Measurements from ENCODE around the gene SERPINB1.

Gene SERPINB1

DNA sequence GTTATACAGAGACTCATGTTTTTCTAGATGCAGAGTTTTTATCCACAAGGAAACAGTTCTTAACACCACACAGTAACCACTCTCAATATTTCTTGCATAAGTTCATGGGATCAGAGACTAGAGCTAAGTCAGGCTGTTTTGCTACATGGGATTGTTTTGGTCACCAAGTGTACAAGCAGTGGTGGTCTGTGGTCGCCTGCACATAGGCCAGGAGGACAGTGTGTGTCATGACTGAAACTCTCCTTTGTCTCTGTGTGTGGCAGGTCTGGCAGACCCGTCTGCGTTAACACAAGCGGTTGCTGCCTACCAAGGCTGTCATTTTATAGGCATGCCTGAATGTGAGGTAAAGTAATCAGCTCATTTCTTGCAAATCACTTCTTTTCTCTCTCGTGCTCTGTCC lies 57.6 kb downstream of the SERPINB1 start:
- no peak for DNase-seq (ENCODE audit: low read depth)
- TF ChIP-seq, protein P1, sequence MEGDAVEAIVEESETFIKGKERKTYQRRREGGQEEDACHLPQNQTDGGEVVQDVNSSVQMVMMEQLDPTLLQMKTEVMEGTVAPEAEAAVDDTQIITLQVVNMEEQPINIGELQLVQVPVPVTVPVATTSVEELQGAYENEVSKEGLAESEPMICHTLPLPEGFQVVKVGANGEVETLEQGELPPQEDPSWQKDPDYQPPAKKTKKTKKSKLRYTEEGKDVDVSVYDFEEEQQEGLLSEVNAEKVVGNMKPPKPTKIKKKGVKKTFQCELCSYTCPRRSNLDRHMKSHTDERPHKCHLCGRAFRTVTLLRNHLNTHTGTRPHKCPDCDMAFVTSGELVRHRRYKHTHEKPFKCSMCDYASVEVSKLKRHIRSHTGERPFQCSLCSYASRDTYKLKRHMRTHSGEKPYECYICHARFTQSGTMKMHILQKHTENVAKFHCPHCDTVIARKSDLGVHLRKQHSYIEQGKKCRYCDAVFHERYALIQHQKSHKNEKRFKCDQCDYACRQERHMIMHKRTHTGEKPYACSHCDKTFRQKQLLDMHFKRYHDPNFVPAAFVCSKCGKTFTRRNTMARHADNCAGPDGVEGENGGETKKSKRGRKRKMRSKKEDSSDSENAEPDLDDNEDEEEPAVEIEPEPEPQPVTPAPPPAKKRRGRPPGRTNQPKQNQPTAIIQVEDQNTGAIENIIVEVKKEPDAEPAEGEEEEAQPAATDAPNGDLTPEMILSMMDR (IDR thresholded peaks at IDR 0.05; ENCODE audit: insufficient read depth, low read depth, low read length, missing control alignments): no peak
- H3K4me3 ChIP-seq (ENCODE audit: low read length): no peak overlapping the region

DNA sequence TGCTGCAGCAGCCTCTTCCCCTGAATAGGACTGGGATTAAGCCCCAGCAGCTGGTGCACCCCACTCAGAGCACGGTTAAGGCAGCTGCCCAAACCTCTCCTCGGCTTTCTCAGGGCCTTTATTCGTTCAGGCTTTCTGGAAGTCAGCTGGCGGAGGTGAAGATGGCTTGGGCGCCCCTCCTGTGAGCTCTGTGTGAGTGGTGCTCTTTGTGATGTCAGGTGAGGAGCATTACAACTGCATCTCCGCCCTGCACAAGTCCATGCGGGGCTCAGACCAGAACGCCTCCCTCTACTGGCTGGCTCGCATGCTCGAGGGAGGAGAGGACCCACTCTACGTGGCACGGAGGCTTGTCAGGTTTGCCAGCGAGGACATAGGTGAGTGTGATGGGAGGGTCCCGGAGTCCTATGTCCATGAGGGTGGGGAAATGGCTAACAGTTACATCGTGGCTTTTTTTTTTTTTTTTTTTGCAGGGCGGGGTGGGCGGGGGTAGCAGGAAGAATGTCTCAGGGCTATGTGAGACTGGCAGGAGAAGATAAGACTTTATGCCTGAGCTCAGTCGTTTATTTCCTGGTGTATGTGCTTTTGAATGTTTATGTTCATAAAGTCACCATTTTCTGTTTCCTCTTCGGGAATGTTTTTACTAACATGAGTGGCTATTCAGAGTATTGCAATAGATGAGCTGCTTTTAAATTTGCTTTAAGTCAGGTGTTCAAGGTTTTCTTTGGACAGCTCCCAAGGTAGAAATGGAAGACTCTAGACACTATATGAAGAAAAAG lies 58.3 kb downstream of the SERPINB1 start:
- TF ChIP-seq, protein P1 (IDR thresholded peaks at IDR 0.05; ENCODE audit: insufficient read depth, low read depth, low read length, missing control alignments): peak; percentile 16
- no peak for DNase-seq (ENCODE audit: low read depth)
- no peak overlapping the region for H3K4me3 ChIP-seq (ENCODE audit: low read length)

DNA sequence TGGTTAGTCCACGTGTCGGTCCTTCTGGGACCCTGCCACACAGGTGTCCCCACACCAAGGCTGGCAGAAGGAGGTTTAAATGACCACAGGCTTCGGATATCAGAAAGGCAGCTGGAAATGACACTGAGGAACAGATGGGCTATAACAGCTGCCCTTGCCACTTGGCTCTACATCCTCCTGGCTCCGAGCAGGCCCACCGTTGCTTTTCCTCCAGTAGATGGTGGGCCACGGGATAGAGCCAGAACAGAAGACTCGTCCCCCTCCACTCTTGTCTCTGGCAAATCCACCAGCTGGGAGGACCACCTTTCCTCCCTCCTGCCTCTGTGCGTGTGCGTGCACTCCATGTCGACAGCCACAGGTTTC lies 58.9 kb downstream of the SERPINB1 start:
- no peak overlapping the region for H3K4me3 ChIP-seq (ENCODE audit: low read length)
- no peak for DNase-seq (ENCODE audit: low read depth)
- TF ChIP-seq, protein P1 (IDR thresholded peaks at IDR 0.05; ENCODE audit: insufficient read depth, low read depth, low read length, missing control alignments): no peak

DNA sequence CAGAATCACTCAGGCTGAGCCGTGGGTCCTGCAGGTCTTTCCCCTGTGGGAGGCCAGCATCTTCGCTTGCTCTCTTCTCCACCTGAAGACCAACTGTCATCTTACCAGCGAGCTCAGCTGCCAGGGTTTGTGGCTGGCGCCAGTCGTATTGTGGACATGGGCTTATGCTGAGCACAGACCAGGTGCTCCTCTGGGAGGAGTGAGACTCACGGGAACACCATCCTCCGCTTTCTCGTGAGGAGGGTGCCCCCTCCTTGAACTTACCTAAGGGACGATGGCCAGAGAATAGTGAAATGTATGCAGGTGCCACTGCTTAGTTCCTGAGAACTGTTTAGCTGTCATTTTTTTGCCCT lies 59.3 kb downstream of the SERPINB1 start:
- no peak overlapping the region for H3K4me3 ChIP-seq (ENCODE audit: low read length)
- no peak for DNase-seq (ENCODE audit: low read depth)
- TF ChIP-seq, protein P1 (IDR thresholded peaks at IDR 0.05; ENCODE audit: insufficient read depth, low read depth, low read length, missing control alignments): no peak

Data from epithelial cell of esophagus (primary cell).